ENCODE results near the gene BHLHE40. TPM values are rescaled to one million over a fixed set of nuclear protein-coding genes. Genes with fewer than 3 reads are reported as not detected.

The BHLHE40 gene
- polyA plus RNA-seq, 3 donors: 20.2 to 167 (median 23.4) TPM

DNA sequence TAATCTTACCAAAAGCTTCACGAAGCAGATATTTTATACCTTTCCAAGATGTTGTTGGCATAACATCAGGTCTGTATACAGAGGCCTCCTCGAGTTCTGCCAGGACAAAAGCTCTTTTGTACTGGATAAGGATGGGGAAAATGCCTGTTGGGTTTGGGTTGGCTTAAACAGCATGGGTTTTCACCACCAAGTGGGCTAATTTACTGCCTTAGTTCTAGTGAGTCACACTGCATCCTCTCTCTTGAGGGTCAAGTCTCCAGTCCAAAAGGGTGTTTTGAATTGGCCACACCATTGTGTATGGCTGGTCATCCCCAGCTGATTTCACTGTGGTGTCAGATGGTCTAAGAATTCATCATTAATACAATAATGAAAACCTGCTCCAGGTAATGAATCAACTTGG is 26.1 kb upstream of the BHLHE40 start:
- H3K27ac ChIP-seq (ENCODE audit: low read depth in 1 of 2, low read length in 2 of 2): no peak overlapping the region
- H3K27me3 Mint-ChIP-seq (ENCODE audit: low read depth in 3 of 3): peaks cover 0 to 2% (median 0%) of the 10 kb centered on the region in 3 donors
- H3K4me2 ChIP-seq (replicated peaks; ENCODE audit: extremely low read depth, low read length, poor library complexity, severe bottlenecking): no peak overlapping the region
- no peak overlapping the region for H3K9ac ChIP-seq (ENCODE audit: insufficient read depth, low read length, poor library complexity, severe bottlenecking)
- no peak overlapping the region for H3K27ac Mint-ChIP-seq
- no peaks in the 10 kb centered on the region for H3K27me3 ChIP-seq (ENCODE audit: control insufficient read depth in 2 of 2, insufficient read depth in 2 of 2, low read length in 2 of 2)
- no peak overlapping the region for H3K4me3 ChIP-seq (replicated peaks in 1 of 3; ENCODE audit: low read depth in 2 of 3, low read length in 3 of 3)
- H3K9me3 ChIP-seq (replicated peaks in 1 of 2; ENCODE audit: control insufficient read depth in 1 of 2, insufficient read depth in 1 of 2, low read length in 2 of 2): peaks cover 0 to under 1% of the 10 kb centered on the region in 2 donors
- peaks cover 25% of the 10 kb centered on the region for H3K4me1 Mint-ChIP-seq
- 100% methylated on average over 1 of the region's 2 CpGs for WGBS (ENCODE audit: insufficient coverage)
- no peaks in the 10 kb centered on the region for H3K36me3 Mint-ChIP-seq
- H3K4me3 Mint-ChIP-seq: no peak overlapping the region
- H3K36me3 ChIP-seq (replicated peaks in 1 of 2; ENCODE audit: control insufficient read depth in 1 of 2, insufficient read depth in 2 of 2, low read length in 2 of 2): no peaks in the 10 kb centered on the region
- peaks cover 17 to 20% of the 10 kb centered on the region in 2 donors for H3K4me1 ChIP-seq (ENCODE audit: control insufficient read depth in 1 of 2, insufficient read depth in 2 of 2, low read length in 2 of 2)
- no peak overlapping the region for H2AFZ ChIP-seq (ENCODE audit: insufficient read depth, low read depth, low read length, poor library complexity, severe bottlenecking)
- H3K9me3 Mint-ChIP-seq: peaks cover 0 to 6% (median 2%) of the 10 kb centered on the region in 7 donors
- H4K20me1 ChIP-seq (ENCODE audit: insufficient read depth, low read length): no peaks in the 10 kb centered on the region
- intact Hi-C loops (cut with micrococcal nuclease): no loop called here
- DNase-seq: no peak
- no peaks in the 10 kb centered on the region for H3K79me2 ChIP-seq (ENCODE audit: insufficient read depth, low read length)
- TF ChIP-seq, protein P1, sequence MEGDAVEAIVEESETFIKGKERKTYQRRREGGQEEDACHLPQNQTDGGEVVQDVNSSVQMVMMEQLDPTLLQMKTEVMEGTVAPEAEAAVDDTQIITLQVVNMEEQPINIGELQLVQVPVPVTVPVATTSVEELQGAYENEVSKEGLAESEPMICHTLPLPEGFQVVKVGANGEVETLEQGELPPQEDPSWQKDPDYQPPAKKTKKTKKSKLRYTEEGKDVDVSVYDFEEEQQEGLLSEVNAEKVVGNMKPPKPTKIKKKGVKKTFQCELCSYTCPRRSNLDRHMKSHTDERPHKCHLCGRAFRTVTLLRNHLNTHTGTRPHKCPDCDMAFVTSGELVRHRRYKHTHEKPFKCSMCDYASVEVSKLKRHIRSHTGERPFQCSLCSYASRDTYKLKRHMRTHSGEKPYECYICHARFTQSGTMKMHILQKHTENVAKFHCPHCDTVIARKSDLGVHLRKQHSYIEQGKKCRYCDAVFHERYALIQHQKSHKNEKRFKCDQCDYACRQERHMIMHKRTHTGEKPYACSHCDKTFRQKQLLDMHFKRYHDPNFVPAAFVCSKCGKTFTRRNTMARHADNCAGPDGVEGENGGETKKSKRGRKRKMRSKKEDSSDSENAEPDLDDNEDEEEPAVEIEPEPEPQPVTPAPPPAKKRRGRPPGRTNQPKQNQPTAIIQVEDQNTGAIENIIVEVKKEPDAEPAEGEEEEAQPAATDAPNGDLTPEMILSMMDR (IDR thresholded peaks at IDR 0.05): no peak

DNA sequence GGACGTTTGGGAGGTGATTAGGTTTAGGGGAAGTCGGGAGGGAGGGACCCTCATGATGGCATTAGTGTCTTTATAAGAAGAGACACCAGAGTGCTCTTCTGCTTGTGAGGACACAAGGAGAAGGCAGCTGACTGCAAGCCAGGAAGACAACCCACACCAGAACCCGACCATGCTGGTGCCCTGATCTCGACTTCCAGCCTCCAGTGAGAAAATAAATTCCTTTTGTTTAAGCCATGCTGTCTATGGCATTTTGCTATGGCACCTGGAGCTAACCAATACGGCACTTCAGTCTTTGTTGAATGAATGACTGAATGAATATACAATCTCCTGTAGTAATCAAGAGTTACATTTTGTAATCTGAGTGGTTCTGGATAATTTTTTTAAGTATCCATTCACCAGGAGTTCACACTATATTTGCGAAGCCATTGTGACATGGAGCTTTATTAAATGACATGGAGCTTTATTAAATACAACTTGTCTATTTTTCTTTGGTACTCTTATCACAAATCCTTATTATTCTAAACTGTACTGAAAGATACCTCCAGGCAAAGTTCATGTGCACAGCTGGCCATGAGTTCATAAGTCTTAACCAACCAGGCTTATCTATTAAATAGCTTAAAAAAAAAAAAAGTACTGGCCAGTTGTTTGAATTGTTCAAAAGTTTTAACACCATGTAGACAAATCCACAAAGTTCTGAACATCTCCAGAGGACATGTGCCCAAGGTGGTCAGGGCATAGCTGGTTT is 24.8 kb upstream of the BHLHE40 start:
- no peaks in the 10 kb centered on the region for H3K36me3 ChIP-seq (replicated peaks in 1 of 2; ENCODE audit: control insufficient read depth in 1 of 2, insufficient read depth in 2 of 2, low read length in 2 of 2)
- peaks cover 8 to 10% of the 10 kb centered on the region in 2 donors for H3K9me3 ChIP-seq (replicated peaks in 1 of 2; ENCODE audit: control insufficient read depth in 1 of 2, insufficient read depth in 1 of 2, low read length in 2 of 2)
- Mint-ChIP-seq H3K27me3 (ENCODE audit: low read depth in 3 of 3) (peaks cover 0 to 2% (median 0%) of the 10 kb centered on the region in 3 donors), H3K4me3 (no peak overlapping the region), H3K4me1 (peaks cover 21% of the 10 kb centered on the region), H3K9me3 (peaks cover 7 to 18% (median 12%) of the 10 kb centered on the region in 7 donors), H3K36me3 (peaks cover 0 to 4% of the 10 kb centered on the region in 2 donors), H3K27ac (no peak overlapping the region)
- TF ChIP-seq, protein P1 (IDR thresholded peaks at IDR 0.05): no peak
- no CpG with 5 or more reads among the region's 6 CpGs for WGBS (ENCODE audit: insufficient coverage)
- intact Hi-C loops (cut with micrococcal nuclease): no loop called here
- H3K4me2 ChIP-seq (replicated peaks; ENCODE audit: extremely low read depth, low read length, poor library complexity, severe bottlenecking): no peak overlapping the region
- H3K79me2 ChIP-seq (ENCODE audit: insufficient read depth, low read length): no peaks in the 10 kb centered on the region
- H3K4me3 ChIP-seq (replicated peaks in 1 of 3; ENCODE audit: low read depth in 2 of 3, low read length in 3 of 3): no peak overlapping the region
- DNase-seq: no peak
- no peak overlapping the region for H3K9ac ChIP-seq (ENCODE audit: insufficient read depth, low read length, poor library complexity, severe bottlenecking)
- no peak overlapping the region for H3K27ac ChIP-seq (ENCODE audit: low read depth in 1 of 2, low read length in 2 of 2)
- no peaks in the 10 kb centered on the region for H4K20me1 ChIP-seq (ENCODE audit: insufficient read depth, low read length)
- peaks cover 17 to 19% of the 10 kb centered on the region in 2 donors for H3K4me1 ChIP-seq (ENCODE audit: control insufficient read depth in 1 of 2, insufficient read depth in 2 of 2, low read length in 2 of 2)
- H3K27me3 ChIP-seq (ENCODE audit: control insufficient read depth in 2 of 2, insufficient read depth in 2 of 2, low read length in 2 of 2): peaks cover 0 to 2% of the 10 kb centered on the region in 2 donors
- H2AFZ ChIP-seq (ENCODE audit: insufficient read depth, low read depth, low read length, poor library complexity, severe bottlenecking): no peak overlapping the region
